HL-60/S4 treated with phorbol 12-myristate 13-acetate at 8.2 ng/mL for 4 days and 3 days (cell line): ENCODE data around the gene DACH1.

Experiments used
- in situ Hi-C: fragments of 300-500 bp; cut with MboI; formaldehyde crosslinking; loops from 2 replicates; pipeline ENCODE4 v1.15.0; 2022; ENCODE audit warnings: low sequenced_read_pairs

Gene DACH1

DNA sequence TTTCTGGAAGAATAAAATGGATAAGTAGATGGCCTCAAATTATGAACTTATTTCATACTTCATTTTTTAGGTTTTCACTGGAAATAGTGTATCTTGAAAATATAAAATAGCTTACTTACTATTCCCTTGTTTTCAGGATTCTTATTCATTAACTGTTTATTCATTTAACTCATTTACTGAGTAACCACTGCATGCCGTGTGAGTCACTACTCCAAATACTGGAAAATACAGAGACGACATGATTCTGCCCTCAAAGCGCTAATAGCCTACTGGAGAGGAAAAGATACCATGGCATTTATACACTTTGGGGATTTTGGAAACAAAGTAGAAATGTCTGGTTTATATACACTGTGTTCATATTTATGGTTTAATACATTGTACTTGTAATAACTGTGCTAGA is 270.9 kb downstream of the DACH1 start:
- in situ Hi-C loops = no loop called here

- in situ Hi-C loops = no loop called here
These were observed 273.4 kb downstream of the DACH1 start for GRCh38 chr13:71593566-71593965.

GRCh38 chr13:71591374-71591773 is 275.6 kb downstream of the DACH1 start:
- in situ Hi-C loops = no loop called here

- in situ Hi-C loops = no loop called here
These were observed 276.3 kb downstream of the DACH1 start for GRCh38 chr13:71590654-71591148.

DNA sequence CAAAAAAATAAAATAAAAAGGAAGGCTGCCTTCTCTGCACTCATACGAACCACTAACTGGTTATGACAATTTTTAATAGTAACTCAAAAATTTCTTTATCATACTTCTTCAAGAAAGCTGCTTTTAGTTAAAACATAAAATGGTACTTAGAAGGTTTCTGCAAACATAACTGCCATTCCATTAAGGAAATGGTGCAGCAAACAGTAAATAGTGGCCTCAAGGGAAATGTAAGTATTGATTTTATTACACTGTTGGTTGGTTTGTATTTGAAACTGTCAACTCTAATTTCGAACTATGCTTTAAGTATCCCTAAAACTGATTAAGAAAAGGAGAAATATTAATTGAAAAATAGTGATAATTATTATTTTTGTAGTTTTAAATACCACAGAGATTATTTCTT is 278.0 kb downstream of the DACH1 start:
- in situ Hi-C loops = no loop called here

DNA sequence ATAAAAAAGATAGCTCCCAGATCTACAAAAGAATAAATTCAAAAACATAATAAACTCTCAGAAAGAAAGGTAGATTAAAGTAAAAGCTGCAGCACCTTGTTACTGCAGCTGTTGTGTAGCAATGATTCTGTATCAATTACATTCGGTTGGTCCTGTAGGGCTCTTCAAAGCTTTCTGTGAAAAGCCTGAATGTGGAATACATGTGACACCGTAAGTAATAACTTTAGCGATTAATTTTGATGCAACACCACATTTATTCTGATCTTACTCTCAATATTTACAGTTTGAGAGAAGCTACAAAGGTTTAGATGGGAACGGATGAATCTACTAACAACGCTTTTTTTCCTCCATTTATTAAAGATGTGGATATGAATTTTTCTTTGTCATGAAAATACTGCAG is 279.2 kb downstream of the DACH1 start:
- in situ Hi-C loops = no loop called here

- in situ Hi-C loops = no loop called here
These were observed 279.8 kb downstream of the DACH1 start for GRCh38 chr13:71587193-71587592.

DNA sequence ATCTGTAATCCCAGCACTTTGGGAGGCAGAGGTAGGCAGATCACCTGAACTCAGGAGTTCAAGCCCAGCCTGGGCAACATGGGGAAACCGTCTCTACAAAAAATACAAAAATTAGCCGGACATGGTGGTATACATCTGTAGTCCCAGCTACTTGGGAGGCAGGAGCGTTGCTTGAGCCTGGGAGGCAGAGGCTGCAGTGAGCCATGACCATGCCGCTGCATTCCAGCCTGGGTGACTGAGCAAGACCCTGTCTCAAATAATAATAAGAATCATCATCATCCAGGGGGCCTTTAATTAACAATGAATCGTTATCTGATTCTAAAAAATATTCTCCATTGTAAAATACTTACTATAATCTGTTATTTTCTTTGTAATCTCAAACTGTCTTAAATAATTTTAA is 283.4 kb downstream of the DACH1 start:
- in situ Hi-C loops = no loop called here

- in situ Hi-C loops = no loop called here
These were observed 286.4 kb downstream of the DACH1 start for GRCh38 chr13:71580614-71581013.

DNA sequence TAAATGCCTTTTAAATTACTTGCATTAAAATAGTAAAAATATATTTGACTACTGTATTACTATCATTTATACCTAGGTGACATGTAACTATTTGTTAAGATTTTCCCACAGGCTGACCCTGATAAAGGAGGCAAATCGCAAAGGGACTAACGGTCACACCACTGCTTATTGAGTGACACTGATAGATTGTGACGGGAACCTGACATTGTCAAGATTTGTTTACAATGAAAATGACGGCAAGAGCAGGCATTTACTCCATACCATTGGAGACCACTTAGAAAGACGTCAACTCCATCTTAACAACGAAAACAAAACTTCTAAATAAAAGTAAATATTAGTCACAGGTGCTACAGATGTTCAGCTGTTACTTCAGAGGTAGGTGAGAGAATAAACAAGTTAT is 289.0 kb downstream of the DACH1 start:
- in situ Hi-C loops = no loop called here

DNA sequence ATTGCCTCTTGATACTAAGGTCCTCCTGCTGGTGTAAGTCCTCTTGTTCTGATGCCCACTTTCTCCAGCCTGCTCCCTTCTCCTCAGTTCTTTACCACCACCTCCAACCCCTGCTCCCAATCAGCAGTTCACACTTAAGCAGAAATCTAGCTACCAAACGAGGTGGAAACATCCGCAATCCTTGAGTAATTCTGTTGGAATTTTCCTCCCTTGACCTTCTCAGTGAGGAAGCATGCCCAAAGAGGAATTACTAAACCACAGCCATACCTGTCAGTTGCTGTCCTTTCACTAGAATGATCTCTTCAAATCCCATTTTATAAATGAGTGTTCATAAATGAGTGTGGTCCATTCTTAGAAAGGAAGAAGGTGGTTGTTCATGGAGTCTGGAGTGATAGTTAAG is 289.9 kb downstream of the DACH1 start:
- in situ Hi-C loops = no loop called here

GRCh38 chr13:71576571-71576970 is 290.4 kb downstream of the DACH1 start:
- in situ Hi-C loops = no loop called here

DNA sequence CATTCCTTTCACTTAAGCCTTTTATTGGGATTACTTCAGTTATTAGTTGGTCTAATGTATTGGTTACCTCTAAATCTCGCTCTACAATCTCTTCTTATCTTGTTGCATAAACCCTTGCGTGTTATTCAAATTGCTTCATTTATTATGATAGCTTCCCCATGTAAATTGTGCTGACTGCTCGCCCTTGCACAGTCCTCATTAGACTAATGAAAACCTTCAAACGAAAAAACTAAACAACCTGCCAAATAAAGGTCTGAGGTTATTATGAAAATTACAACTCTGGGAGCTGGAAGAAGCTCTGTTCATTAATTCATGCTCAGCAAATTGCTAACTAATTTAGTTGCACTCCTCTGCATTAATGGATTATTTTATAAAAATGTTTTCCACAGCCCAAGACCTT is 320.1 kb downstream of the DACH1 start:
- in situ Hi-C loops = no loop called here

DNA sequence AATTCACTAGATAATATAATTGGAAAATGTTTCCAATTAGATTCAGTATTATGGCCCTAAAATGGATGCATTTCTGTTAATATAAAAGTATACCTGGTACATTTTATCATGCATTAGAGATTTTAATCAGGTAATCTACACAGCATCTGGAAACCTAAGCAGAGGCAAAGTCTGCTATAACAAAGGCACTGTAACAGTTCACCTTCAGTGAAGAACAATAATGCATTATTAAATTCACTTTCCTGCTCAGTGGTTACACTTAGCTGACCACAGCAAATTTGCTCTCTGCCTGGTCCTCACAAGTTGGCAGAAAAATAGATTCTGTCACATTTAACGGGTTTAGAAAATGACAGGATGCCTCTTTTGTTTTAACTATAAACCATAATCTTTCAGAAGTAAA is 326.9 kb downstream of the DACH1 start:
- in situ Hi-C loops = no loop called here

DNA sequence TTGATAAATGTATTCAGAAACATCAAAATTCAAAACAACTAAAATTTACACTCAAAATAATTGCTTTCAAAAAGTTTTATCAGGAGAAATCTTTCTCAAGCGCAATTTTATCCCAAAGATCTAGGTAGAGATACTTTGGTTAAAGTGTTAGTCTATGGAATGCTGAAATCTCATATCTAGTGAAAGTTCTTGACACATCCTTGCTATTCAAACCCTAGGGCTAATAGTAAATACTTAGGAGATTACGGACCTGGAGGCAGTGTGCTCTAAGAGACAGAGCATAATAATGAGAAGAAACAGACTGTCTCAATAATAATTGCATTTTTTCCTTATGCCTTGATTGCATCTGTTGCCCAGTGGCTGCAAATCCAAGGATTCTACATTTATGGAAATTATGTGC is 330.8 kb downstream of the DACH1 start:
- in situ Hi-C loops = no loop called here

DNA sequence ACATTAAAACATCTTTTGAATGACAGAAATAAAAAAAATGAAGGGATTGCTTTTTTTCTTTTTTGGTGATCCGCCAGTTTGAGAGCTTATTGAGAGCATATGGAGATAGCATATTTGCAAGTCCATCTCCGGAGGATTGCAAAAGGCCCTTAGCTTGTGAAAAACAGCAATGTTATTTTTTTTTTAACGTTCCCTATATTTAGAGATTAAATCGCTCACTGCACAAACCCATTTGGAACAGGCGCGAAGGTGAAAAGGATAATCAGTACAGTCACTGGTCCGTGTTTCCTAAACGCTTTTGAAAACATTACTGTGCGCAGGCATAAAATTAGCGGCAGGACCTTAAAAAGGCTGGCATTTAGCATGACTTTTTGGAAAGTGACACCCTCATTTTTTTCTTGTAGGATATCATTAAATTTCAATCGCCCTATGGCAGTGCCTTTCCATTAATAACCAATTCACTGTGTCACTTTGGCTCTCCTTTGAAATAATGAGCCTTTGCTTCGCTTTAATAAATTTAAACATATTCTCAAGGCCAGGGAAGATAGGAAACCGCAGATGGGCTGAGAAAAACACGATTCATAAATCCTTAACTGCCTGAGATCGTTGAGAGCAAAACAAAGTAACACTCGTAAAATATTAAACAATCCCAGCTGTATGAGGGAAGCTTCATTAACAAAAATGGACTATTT is 342.2 kb downstream of the DACH1 start:
- in situ Hi-C loops = no loop called here

DNA sequence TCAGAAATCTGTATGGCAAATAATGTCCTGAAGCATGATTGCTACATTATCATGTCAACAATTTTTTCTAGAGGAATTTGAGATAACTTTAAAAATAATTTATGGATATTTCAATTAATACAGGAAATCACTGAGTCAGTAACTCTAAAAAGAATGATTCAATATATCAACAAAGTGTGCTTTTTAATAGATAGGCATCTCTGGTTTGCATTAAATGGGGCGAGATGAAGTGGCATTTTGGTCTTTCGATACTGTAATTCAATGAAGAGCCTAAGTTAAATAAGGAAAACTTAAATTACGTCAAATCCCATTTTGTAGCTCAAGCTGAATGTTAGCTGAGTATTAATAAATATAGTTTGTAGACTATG is 342.8 kb downstream of the DACH1 start:
- in situ Hi-C loops = no loop called here

- in situ Hi-C loops = no loop called here
These were observed 344.0 kb downstream of the DACH1 start for GRCh38 chr13:71522941-71523526.

DNA sequence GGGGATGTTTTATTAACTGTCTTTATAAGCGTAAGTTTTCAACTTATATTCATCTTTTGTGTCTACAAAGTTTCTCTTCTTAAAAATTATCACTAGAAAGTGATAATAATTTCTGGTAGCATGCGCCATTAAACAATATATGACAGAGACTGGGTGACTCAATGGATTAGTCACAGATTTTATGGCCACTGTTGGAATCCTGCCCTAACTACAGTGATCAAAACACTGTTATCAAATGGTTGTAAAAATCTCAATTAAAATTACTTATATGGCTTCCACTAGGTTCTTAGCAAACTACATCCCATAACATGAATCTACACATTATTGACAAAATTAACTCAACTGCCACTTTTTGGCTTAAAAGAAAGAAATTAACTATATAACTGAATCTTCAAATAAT is 350.0 kb downstream of the DACH1 start:
- in situ Hi-C loops = no loop called here

- in situ Hi-C loops = no loop called here
These were observed 350.5 kb downstream of the DACH1 start for GRCh38 chr13:71516521-71516920.

- in situ Hi-C loops = no loop called here
These were observed 351.3 kb downstream of the DACH1 start for GRCh38 chr13:71515744-71516038.

- in situ Hi-C loops = no loop called here
These were observed 351.9 kb downstream of the DACH1 start for GRCh38 chr13:71514900-71515743.
